GM20431 (cell line): ENCODE measurements around the gene PDK2.
"Not testable (repeated sequence)": the region's sequence is repeated elsewhere in the genome, so short reads cannot be mapped to it uniquely, and the experiment has no call there.

ENCODE experiments used
- in situ Hi-C: fragments of 300-500 bp; cut with MseI, MboI; formaldehyde crosslinking; loops from one replicate; pipeline ENCODE4 v1.15.0; 2020; ENCODE audit warnings: low sequenced_read_pairs; ENCODE audit not compliant: unreplicated experiment

The PDK2 gene

GRCh38 chr17:50057521-50057991 is 37.6 kb upstream of the PDK2 start:
- in situ Hi-C loops: no loop called here

DNA sequence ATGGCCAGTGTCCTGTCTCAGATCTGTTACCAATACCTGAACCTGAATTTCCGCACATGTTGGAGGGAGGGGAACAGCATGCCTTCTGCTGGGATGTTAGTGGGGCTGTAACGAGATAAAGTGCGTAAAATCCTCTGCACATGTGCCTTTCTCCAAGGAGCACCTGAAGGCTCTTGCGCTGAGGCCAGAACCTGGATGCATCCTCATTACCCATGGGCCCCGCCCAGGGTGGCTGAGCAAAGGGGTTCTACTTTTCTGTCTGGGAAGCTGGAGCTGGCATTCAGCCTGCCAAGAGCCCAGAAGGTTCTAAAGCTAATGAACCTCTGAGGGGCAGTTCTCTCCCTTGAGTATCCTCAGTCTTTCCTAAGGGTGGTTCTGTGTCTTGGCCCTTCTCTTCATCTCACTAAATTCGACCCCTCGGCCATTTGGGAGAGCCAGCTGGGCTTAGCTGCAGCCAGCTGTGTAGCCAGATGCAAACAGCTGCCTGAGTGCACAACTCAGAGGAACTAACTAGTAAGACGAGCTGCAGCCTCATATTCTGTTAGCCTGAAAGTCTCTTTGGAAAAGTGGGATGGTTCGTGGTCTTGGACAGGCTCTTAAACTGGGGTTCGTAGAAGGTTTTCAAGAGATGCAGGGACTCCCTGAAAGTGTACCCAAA is 36.7 kb upstream of the PDK2 start:
- in situ Hi-C loops: no loop called here

GRCh38 chr17:50059256-50059655 is 35.9 kb upstream of the PDK2 start:
- in situ Hi-C loops: no loop called here

DNA sequence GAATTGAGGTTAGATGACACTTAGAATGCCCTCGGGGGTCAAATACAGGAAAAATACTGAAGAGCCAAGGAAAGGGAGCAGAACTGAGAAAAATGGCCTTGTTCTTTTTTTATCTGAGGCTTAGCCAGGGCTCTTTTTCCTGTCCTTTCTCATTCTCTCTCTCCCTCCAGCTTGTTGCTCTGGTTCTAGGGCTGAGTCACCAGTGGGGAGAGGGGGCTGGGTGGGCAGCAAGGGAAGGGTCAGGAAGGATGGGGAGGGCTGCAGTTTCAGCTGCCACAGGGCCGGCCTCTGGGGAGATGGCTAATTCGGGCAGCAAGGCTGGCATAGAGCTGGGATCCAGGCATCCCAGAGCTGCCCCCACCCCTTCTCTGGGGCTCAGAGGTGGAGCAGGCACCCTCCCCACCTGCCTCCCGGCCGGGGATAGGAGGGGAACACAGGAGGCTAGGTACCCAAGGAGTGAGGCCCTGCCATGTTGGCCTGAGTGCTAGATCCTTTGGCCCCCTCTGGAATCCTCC is 35.3 kb upstream of the PDK2 start:
- in situ Hi-C loops: no loop called here

DNA sequence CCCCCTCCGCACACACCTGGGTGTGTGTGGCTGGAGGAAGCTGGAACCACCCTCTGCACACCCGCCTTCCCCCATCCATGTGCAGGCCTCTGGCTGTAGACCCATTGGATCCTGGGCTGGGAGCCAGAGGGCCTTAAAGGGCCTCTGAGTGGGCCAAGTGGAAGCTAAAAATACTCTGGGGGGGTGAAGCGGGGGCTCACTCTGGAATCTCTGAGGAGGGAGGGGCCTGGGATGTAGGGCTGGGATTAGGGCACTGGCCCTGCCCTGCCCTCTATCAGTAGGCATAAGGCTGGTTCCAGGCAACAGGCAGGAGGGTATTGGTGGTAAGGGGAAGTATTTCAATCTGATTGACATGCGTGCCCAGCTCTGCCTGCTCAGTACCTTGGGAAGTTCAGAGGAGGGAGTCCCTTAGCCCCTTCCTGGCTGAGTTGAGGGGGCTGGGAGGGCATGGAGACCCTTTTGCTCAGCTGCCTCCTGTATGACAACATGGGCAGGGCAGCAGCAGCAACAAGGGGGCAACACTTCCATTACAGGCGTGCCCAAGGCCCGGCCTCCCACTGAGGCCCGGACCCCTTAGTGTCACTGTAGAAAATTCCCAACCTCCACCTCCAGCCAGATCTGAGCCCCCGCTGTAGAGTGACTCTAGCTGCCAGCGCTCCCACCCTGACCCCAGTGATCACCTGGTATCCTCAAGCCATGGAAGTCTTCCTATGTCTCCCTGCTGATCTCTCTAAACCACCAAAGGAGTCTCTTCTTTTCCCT is 34.0 kb upstream of the PDK2 start:
- in situ Hi-C loops: no loop called here

GRCh38 chr17:50061713-50062045 is 33.5 kb upstream of the PDK2 start:
- in situ Hi-C loops: not testable (repeated sequence)

DNA sequence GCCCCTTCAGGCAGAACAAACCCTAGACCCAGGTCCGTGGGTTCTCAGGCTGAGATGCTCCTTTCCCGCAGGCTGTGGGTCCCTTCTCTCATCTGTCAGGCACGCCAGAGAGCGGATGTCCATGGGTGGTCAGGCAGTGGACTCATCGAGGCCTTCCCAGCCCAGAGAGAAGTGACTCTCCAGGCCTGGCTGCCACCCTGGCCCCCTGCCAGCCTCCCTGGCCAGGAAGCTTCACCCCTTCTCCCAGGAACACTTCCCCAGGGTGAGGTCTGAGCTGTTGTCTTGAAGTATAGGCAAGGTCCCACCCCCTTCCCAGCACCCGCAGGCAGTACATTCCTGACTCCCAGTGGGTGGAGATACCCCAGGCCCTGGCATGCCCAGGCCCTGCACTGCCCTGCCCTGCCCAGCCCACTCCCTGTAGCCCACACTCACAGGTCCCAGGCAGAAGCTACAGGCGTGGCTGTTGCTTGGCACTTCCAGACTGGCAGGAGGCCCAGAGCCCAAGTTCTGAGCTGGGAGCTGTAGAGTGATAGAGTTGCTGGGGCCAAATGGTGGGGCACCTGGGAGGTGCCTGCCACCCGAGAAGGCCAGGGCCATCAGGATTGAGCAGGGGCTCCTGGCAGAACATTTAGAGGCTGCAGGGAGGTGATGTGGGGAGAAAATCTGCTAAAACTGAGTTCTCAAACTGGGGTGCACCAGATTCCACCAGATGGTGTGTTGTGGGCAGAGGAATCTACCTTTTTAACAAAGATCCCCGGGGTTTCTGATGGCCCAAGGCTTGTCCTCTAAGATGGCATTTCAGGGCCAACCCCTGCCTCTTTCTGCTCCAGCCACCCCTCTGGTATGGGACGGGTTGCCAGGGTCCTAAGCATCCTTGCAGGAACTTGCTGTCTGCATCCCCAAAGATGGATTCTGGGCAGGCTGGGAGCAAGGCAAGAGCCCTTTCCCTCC is 32.6 kb upstream of the PDK2 start:
- in situ Hi-C loops: no loop called here

- in situ Hi-C loops: no loop called here
These were observed 31.4 kb upstream of the PDK2 start for GRCh38 chr17:50063561-50064252.

DNA sequence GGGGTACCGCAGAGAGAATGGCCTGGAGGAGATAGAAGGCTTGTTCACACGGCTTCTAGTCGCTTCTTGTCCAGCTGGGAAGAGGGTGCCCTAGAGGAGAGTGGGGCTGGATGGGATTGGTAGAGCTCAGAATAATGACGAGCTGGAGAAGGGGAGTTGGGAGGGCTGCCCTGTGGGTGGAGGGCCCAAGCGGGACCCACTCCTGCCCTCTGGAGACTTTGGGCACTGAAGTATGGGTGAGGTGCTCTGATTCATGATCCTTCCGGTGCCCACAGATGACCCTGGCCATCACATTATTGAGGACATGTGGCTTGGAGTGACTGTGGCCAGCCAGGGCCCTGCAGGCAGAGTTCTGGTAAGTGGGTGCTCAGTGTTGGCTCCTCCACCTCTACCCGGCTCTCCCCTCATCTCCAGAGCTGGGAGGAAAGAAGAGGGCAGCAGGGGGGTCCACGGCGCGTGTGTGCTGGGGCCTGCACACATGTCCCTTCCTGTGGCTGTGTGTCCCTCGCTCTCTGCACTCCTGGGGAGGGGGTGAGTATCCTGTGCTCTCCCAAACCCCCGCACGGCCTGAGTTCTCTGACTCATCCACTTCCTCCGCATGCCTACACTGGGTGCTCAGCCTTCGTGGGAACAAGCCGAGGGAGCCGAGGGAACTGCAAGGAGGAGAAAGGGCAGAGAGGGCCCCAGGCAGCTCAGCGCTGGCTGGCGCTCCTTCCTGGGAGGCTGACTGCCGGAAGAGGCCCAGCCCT is 30.7 kb upstream of the PDK2 start:
- in situ Hi-C loops: no loop called here

GRCh38 chr17:50065056-50065455 is 30.1 kb upstream of the PDK2 start:
- in situ Hi-C loops: no loop called here

- in situ Hi-C loops: no loop called here
These were observed 28.2 kb upstream of the PDK2 start for GRCh38 chr17:50066995-50067394.

- in situ Hi-C loops: no loop called here
These were observed 27.2 kb upstream of the PDK2 start for GRCh38 chr17:50067996-50068395.

GRCh38 chr17:50070908-50071680 is 24.1 kb upstream of the PDK2 start:
- in situ Hi-C loops: no loop called here

DNA sequence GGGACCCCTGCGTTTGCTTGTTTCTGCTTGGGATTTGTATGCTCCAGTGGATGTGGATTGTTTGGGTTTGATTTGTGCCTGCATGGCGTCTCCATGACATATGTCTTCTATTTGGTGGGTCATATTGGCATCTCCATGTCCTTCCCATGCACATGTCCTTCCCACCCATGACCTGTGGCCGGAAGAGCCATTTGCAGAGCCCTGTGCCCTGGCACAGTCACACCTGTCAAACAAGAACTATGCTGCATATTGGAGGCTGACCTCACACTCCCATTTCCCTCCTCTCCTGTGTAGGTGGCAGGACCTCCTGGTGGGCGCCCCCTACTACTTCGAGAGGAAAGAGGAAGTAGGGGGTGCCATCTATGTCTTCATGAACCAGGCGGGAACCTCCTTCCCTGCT is 23.5 kb upstream of the PDK2 start:
- in situ Hi-C loops: no loop called here

GRCh38 chr17:50072130-50072529 is 23.0 kb upstream of the PDK2 start:
- in situ Hi-C loops: no loop called here

DNA sequence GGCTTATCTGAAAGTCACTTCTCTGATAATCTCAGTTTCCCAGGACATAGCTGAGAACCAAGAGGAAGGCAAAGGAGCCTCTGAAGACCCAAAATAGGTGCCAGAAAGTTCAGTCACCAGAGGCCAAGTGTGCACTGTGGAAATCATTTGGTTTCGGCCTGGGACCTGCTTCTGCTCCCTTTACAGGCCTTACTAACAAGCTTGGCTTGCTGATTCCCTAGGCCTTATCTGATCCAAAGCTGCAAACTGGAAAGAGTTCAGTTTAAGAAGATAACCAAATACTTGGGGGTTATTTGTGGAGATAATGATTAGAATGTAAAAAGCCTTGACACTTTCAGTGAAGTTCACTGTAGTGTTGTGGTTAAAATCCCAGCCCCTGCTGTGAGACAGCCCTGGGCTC is 22.2 kb upstream of the PDK2 start:
- in situ Hi-C loops: no loop called here

GRCh38 chr17:50074227-50074626 is 20.9 kb upstream of the PDK2 start:
- in situ Hi-C loops: no loop called here

DNA sequence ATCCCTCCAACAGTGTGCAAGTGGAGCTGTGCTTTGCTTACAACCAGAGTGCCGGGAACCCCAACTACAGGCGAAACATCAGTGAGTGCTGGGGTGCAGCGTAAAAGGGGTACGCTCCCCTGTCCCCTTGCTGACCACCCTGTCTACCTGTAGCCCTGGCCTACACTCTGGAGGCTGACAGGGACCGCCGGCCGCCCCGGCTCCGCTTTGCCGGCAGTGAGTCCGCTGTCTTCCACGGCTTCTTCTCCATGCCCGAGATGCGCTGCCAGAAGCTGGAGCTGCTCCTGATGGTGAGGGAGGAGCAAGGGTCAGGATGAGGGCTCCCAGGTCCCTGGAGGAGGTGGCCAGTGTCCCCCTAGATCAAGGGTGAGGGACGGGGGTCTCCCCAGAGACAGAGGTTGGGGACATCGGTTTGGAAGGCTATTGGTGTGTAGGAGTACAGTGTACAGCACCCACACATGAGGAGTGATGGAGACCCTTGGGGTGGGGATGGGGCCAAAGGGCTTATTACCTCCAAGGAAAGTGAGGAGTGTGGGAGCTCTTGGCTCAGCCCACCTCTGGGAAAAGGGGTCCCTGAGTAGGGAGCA is 19.6 kb upstream of the PDK2 start:
- in situ Hi-C loops: no loop called here
